HG03139 (cell line): ENCODE results near the gene GAL.
"Not testable (repeated sequence)": the region's sequence is repeated elsewhere in the genome, so short reads cannot be mapped to it uniquely, and the experiment has no call there.

Source experiments
- ATAC-seq: cut with Tn5 transposase; IDR thresholded peaks from one replicate; pipeline ENCODE4 v1.9.1; 2021; ENCODE audit not compliant: unreplicated experiment

Gene GAL, protein sequence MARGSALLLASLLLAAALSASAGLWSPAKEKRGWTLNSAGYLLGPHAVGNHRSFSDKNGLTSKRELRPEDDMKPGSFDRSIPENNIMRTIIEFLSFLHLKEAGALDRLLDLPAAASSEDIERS

DNA sequence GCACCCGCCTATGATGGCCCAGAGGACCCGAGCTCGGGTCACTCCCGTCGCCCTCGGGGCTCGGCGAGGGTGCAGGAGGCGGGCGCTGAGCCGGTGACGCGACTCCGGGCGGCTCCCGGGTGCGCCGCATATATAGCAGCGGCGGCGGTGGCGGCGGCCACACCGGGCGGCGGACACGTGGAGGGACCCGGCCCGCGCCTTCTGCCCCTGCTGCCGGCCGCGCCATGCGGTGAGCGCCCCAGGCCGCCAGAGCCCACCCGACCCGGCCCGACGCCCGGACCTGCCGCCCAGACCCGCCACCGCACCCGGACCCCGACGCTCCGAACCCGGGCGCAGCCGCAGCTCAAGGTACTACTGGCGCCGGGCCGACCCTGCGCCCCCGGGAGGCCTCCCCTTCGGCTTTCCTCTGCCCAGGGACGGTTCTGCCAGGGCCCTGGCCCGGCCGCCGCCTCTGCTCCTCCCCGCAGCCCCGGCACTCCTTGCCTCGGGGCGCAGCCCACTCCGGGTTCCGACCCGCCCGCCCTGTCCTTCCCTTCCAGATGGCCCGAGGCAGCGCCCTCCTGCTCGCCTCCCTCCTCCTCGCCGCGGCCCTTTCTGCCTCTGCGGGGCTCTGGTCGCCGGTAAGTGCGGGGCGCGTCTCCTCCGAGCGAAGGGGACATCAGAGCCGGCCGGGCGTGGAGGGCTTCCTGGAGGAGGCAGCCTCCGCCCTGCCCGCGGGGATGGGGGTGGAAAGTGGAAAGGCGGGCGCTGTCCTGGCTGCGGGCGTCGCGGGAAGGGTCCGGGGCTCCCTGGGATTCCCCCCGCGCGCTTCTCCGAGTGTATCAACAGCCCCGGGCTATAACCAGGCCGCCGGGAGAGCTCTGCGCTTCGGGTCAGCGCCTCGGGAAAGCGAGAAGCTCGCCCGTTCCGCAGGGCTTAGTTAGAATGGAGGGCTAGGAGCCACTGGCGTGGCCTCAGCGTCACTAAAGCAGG lies at the start of gene GAL:
Gene GAL (plus strand): TSS at position 160 of the 972 bp plus-strand sequence. CDS start 380 bp downstream, at position 540.
- ATAC-seq = no peak

DNA sequence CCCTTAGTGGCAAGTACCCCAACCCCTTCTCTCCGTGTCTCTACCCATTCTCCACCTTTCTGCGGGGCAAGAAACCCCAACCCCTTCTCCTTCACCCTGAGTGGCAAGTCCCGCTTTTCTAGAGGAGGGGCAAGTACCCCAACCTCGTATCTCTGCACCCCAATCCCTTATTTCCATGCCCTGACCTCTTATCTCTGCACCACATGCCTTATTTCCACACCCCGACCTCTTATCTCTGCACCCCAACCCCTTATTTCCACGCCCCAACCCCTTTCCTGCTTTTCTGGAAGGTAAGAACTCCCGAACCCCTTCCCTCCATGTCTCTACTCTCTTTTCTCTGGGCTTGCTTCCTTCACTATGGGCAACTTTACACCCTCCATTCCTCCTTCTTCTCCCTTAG lies 49.7 kb upstream of the GAL start:
- not testable (repeated sequence) for ATAC-seq

DNA sequence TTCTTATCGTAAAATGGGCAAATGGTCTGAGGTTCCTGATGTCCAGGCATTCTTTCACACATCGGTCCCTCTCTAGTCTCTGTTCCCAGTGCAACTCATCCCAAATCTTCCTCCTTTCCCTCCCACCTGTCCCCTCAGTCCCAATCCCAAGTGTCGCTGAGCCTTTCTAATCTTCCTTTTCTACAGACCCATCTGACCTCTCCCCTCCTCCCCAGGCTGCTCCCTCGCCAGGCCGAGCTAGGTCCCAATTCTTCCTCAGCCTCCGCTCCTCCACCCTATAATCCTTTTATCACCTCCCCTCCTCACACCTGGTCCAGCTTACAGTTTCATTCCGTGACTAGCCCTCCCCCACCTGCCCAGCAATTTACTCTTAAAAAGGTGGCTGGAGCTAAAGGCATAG lies 49.2 kb upstream of the GAL start:
- not testable (repeated sequence) for ATAC-seq

DNA sequence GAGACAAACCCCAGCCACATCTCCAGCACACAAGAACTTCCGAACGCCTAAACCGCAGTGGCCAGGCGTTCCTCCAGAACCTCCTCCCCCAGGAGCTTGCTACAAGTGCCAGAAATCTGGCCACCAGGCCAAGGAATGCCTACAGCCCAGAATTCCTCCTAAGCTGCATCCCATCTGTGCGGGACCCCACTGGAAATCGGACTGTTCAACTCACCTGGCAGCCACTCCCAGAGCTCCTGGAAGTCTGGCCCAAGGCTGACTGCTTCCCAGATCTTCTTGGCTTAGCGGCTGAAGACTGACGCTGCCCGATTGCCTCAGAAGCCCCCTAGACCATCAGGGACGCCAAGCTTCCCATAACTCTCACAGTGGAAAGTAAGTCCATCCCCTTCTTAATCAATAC lies 48.5 kb upstream of the GAL start:
- not testable (repeated sequence) for ATAC-seq

DNA sequence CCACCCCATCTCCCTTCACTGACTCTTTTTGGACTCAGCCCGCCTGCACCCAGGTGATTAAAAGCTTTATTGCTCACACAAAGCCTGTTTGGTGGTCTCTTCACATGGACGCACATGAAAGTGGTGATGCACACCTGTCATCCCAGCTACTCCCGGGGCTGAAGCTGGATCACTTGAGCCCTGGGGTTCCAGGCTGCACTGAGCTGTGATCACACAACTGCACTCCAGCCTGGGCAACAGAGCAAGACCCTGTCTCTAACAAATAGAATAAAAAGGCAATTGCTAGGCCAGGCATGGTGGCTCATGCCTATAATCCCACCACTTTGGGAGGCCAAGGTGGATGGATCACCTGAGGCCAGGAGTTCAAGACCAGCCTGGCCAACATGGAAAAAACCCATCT lies 45.0 kb upstream of the GAL start:
- not testable (repeated sequence) for ATAC-seq

DNA sequence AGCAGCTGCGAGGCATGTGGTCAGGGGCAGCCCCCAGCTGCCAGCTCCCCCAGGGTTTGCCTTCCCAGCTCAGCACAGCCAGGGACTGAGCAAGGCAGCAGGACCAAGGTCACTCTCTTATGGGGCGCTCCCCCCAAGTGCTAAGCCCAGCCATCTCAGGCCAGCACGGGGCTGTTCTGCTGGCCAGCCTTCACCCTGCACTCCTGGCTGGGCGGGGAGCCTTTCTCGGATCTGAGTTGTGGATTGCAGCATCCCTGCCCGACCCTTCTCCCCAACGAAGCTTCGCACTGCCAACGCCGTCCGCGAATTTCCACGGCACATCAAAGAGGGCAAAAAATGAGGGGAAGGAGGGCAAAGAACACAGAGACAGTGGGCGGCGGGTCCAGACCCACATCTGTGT lies 42.5 kb upstream of the GAL start:
- no peak for ATAC-seq

DNA sequence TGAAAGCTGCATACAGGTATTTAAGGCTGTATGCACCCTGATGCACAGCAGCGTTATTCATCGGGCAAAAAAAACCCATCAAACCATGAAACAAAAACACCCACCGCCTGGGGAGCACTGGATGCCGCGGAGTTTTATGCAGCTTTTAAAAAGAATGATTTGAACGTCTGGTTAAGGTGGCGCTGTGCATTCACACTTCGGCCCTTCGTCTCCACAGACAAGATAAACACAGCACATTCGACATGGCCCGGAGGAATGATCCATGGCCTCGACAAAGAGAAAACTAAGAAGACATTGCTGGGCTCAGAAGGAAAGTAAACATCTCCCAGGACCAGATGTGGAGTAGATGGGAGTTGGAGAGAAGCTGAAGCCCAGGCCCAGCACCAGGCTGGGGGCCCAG lies 40.8 kb upstream of the GAL start:
- ATAC-seq = no peak

DNA sequence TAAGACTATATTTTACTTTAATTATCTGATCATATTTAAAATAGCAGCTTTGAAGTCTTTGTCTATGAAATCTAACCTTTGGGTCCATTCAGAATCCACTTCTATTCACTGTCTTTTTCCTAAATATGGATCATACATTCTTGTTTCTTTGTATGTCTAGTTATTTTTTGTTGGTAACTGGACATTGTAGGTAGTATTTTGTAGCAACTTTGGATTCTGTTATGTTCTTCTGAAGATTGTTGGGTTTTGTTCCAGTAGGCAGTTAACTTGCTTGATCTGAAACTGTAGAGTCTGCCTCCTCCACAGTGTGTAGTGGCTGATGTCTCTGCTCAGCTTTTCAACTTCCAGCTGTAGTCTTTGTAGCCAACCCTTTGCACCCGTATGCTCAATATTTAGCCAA lies 37.5 kb upstream of the GAL start:
- ATAC-seq = no peak

DNA sequence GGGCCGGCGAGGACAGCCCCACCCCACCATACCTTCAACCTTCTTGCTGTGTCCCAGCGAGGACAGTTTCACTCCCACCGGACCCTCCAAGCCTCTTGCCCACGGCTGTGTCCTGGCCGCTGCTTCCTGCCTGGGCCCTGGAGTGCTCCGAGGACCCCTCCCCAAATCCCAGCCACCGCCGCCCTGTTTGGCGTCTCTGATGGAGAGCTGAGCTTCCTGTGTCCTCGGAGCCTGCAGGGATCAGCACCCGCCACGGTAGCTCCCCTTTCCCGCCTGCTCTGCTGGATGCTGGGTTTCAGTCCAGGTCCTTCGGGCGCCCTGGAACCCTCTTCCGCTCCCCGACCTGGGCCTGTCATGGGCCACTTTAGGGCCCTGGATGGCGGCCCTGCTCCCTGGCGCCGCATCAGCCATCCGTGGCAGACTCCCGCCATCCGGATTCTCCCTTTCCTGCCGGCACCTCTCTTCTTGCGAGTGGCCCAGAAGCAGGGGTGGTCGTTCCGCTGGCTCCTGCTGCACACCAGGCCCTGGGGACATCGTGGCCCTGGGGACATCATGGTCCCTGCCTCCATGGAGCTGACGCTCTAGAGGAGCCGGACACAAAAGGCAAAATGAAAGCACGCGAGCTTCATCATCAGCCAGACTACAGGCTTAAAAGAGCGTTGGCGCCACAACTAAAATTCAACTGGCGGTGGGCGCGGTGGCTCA lies 34.3 kb upstream of the GAL start:
- no peak for ATAC-seq

DNA sequence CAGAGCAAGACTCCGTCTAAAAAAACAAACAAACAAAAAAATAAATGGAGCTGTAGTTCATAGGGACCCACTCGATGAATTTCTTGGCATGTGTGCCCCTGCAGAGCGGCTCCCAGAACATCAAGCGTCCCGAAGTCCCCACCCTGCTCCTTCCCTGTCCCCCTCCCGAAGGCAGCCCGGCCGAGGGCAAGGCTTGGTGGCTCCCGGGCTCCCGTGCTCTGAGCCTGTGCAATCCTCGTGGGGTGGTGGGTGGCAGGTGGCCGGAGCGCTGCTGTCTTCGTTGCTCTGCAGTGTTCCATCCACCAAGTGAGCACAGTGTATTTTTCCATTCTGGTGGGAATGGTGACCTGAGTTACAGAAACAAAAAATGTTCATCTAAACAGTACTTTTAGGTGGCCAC lies 33.5 kb upstream of the GAL start:
- no peak for ATAC-seq

DNA sequence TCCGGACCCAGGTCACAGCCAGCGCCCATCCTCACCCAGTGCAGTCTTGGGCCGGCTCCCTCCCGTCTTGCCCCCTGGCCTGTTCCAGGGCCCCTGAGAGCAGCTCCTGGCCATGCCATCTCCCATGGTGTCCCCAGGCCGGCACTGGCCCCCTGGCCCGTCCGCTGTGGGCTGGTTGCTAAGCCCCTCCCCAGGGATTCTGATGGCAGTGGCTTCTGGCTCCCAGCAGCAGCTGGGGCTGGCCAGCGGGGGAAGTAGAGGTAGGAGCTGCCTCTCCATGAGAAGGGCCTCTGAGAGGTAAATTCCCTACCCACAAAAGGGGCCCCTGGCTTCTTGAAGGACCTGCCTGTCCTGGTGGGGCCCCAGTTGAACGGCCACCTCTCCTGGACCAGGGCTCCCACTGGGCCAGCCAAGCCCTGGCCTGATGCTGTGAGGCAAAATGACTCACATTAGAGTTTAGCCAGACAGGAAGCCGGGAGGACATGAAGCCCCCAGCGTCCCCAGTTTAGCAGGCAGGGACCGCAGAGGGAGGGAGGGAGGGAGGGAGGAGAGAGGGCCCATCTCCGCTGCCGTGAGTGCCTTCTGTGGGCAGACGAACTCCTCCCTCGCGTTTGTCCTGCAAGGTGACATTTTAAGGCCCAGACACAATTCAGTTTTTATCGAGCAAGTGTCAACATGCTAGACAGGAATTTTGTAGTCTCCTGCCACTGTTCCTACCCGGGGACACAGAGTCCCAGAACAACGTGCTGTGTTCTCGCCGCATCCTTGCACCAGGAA lies 32.9 kb upstream of the GAL start:
- no peak for ATAC-seq

DNA sequence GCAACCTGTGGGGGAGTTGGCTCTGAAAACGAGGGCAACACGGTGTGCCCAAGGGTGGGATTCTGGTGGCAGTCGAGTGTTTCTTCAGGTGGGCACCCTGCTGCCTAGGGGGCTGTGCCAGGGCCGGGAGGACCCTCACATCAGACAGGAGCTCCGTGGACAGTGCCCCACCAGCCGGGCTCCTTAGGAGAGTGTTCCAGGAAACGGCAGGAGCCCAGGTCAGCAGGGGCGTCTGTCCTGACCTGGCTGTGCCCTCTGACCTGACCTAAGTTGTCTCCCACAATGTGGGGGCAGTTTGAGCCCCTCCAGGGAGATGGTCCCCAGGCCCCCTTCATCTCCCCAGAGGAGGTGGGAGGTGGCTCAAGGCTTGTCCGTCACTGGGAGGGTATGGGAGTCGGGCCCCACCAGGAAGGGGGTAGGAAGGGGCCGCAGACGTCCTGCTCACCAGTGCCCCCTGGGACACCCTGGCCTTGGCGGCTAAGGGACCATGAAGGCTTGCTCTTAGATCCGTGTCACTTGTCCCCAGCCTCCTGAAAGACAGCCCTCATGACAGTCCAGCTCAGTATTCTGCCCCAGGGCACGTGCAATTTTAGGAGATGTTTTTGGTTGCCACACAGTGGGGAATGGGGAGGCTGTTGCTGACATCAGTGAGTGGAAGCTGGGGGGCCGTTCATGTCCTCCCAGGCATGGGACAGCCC lies 32.2 kb upstream of the GAL start:
- ATAC-seq = no peak

DNA sequence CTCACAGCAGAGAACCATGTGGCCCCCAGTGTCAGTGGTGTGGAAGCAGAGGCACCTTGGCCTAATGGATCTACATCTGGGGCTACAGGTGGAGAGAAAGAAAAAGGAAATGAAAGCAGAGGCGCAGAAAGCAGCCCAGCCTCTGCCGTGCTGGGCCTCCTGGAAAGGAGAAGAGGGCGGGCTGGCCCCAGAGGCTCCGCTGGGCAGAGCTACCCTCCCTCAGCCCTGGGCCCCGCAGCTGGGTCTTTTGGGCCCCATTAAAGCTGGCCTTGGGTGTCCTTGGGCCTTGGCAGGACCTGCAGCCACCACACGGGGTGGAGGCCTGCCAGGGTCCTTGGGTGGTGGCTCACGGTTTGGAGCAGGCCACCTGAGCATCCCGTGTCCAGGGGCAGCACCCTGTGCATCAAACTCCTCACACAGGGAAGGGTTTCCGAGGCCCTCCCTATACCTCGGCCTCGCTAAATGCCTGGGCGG lies 31.6 kb upstream of the GAL start:
- no peak for ATAC-seq

DNA sequence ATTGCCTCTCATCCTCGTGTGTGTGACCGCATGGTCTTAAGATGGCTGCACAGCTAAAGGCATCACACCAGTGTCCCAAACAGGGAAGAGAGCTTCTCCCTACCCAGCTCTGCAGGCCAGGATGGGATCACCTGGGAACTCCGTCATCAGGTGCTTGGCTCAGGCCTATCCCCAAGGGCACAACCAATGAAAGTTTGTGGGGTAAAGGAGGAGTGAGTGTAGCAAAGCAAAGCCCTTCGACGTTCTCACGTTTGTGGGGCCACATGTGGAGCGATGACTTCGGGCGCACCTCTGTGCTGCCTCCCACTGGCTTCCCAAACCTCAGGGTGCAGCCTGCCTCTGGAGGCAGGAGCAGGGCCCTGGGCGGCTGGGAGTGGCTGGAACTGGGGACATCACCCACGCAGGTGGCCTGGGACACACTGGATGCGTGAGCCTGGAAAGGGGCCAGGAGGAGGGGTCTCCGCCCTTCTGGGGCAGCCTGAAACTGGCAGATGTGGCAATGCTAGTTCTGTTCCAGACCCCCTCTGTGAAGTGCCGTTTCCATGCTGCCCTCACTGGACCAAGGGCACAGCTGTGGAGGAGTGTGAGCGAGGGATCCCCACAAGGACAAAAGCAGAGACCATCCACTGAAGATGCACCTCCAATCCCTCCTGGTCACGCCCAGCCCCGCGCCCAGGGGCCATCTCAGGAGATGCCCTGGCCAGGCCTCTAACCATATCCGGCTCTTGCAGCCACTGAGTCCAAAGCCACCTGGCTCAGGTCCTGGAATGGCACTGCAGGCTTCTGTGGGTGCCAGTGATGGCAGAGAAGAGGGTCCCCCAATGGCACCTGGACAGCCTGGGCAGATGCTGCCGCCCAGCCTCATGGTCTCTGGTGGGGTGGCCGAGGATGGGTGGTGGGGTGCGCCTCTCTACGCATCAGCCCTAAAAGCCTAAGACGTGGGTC lies 30.6 kb upstream of the GAL start:
- no peak for ATAC-seq

DNA sequence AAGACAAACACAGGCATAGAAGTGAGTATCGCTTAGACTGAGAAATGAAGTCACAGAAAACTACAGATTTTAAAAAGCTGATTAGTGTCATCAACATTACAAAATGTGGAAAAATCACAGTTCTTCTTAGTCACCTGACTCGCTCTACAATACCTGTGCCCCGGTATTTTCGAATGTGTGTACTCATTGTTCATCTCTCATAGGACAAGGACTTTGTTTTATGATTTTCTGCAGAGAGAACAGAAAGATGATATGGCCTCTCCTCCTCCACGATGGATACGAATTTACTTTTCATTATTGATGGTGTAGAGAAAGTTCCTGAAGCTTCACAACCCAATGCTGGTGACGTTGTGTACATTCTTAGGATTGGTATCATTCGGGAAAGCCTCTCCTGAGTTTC lies 29.4 kb upstream of the GAL start:
- no peak for ATAC-seq

DNA sequence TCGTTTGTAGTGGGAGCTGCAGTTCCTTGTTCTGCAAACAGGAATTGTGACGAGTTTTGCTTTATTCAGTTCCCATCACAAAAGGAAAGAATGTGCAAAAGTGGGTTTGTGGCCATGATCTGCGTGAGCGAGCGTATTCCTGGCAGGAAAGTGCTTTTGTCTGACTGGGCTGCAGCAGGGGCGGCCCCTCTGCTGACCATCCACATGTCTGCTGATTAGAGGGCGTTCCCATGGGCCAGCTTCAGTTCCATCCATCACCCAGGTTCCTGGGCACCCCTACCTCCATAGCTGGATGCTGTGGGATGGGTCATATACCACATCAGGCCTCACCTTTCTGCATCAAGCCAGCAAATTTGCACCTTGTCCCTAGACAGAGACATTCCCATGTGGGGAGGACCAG lies 28.9 kb upstream of the GAL start:
- no peak for ATAC-seq

DNA sequence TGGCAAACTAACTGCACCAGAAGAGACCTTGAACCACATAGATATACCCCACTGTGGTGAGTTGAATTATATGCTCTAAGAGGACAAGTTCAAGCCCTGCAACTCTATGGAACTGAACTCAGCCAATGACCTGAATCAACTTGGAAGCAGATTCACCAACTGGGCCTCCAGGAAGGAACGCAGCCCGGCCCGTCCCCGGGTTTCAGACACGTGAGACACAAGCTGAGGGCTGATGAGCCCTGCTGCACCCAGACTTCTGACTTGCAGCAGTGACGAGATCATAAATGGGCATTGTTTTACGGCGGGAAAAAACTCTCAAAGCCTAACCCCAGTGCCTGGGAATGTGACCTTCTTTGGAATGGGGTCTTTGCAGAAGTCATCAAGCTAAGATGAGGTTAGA lies 28.5 kb upstream of the GAL start:
- no peak for ATAC-seq

DNA sequence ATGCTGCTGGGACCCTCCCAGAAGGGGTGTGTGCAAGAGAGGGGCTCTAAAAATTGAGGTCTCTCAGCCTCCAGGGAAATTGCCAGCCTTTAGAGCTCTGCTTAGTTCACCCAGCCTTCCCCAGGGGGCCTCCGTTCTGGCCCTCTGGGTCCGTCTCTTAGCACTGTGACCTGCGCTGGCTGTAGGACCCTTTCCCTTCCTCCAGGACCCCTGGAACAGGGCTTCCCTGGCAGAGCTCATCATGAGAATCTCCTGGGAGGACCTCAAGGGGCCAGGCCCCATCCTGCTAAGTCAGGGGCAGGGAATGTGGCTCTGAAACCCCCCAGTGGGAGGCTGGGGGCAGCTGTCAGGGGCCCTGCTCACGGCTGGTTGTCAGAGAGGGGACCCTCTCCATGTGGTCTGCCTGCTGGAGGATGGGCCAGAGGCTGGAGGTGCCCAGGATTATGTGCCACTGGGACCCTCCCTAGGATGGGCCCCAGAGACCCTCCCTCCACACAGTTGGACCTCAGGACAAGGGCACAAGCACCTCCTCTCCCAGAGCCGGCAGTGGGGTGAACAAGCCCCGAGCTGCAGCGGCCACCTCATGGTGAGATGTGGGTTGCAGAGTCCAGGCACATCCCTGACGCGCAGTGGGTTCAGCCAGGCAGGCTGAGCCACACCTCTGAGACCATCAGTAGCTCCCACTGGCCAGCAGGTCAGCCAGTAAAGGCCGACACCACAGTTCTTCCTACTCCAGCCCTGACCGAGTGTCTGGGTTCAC lies 27.1 kb upstream of the GAL start:
- ATAC-seq = no peak

DNA sequence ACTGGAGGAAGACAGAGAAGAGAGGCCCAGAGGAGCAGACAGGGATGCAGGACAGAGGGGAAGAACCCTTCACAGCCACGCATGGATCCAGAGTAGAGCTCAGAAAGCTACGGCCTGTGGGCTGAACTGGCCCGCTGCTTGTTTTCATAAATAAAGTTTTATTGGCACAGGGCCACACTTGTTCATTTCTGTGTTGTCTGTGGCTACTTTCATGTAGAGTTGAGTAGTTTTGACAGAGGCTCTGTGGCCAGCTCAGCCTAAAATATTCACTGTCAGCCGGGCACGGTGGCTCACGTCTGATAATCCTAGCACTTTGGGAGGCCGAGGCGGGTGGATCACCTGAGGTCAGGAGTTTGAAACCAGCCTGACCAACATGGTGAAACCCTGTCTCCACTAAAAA lies 26.2 kb upstream of the GAL start:
- no peak for ATAC-seq
